ENCODE measurements around the gene CYP4F22. TPM values are rescaled to one million over a fixed set of nuclear protein-coding genes. Genes with fewer than 3 reads are reported as not detected.

Gene CYP4F22
- total and polyA plus RNA-seq, 4 donors: not detected

Other genes with a start within 250 kb of the CYP4F22 start
- 100 to 1,000 TPM; 123 to 126 TPM for gene BRD4, start 176.0 kb upstream of the CYP4F22 start, total RNA-seq
- gene BRD4, start 176.0 kb upstream of the CYP4F22 start, polyA plus RNA-seq: 10 to 100 TPM; 12.3 to 50.6 TPM
- gene AKAP8, start 128.7 kb upstream of the CYP4F22 start, total RNA-seq: 10 to 100 TPM; 35.3 to 48.1 TPM
- 10 to 100 TPM in 1 of 2 donors, 1 to 10 TPM in 1; 7.5 to 22.2 TPM for gene AKAP8, start 128.7 kb upstream of the CYP4F22 start, polyA plus RNA-seq
- 100 to 1,000 TPM in 1 of 2 donors, 10 to 100 TPM in 1; 70.8 to 106 TPM for gene AKAP8L, start 89.5 kb upstream of the CYP4F22 start, total RNA-seq
- gene AKAP8L, start 89.5 kb upstream of the CYP4F22 start, polyA plus RNA-seq: 100 to 1,000 TPM in 1 of 2 donors, 10 to 100 TPM in 1; 34.7 to 243 TPM
- gene WIZ, start 58.6 kb upstream of the CYP4F22 start, total RNA-seq: 10 to 100 TPM; 38.0 to 41.4 TPM
- 10 to 100 TPM in 1 of 2 donors, 1 to 10 TPM in 1; 8.0 to 23.3 TPM for gene WIZ, start 58.6 kb upstream of the CYP4F22 start, polyA plus RNA-seq
- gene RASAL3, start 44.0 kb upstream of the CYP4F22 start, total RNA-seq: 10 to 100 TPM in 1 of 2 donors, 1 to 10 TPM in 1; 6.3 to 10.9 TPM
- gene RASAL3, start 44.0 kb upstream of the CYP4F22 start, polyA plus RNA-seq: 1 to 10 TPM in 1 of 2 donors, under 1 TPM in 1; 0.90 to 3.3 TPM
- gene PGLYRP2, start 29.0 kb upstream of the CYP4F22 start, total RNA-seq: not detected
- not detected for gene PGLYRP2, start 29.0 kb upstream of the CYP4F22 start, polyA plus RNA-seq
- gene CYP4F8, start 106.7 kb downstream of the CYP4F22 start, total RNA-seq: not detected
- not detected for gene CYP4F8, start 106.7 kb downstream of the CYP4F22 start, polyA plus RNA-seq
- under 1 TPM; 0.71 to 0.90 TPM for gene CYP4F3, start 132.4 kb downstream of the CYP4F22 start, total RNA-seq
- gene CYP4F3, start 132.4 kb downstream of the CYP4F22 start, polyA plus RNA-seq: not detected
- 10 to 100 TPM in 1 of 2 donors, 1 to 10 TPM in 1; 3.1 to 14.1 TPM for gene CYP4F12, start 164.6 kb downstream of the CYP4F22 start, total RNA-seq
- 1 to 10 TPM in 1 of 2 donors, under 1 TPM in 1; 0.43 to 7.0 TPM for gene CYP4F12, start 164.6 kb downstream of the CYP4F22 start, polyA plus RNA-seq
- not detected for gene OR10H2, start 219.5 kb downstream of the CYP4F22 start, total RNA-seq
- gene OR10H2, start 219.5 kb downstream of the CYP4F22 start, polyA plus RNA-seq: not detected
- not detected for gene OR10H3, start 229.5 kb downstream of the CYP4F22 start, total RNA-seq
- not detected for gene OR10H3, start 229.5 kb downstream of the CYP4F22 start, polyA plus RNA-seq

Measured in aorta (tissue), 4 donors.